GM12872 (cell line): ENCODE measurements around the gene AFF3.

Experiments
- CTCF ChIP-seq: IDR thresholded peaks from 3 replicates; pipeline ENCODE4 v1.5.1; 2011; ENCODE audit warnings: low read depth, mild to moderate bottlenecking, low read length, moderate library complexity; ENCODE audit not compliant: insufficient read depth

The AFF3 gene

GRCh38 chr2:100184055-100184737, 41.8 kb upstream of the AFF3 start:
- TF ChIP-seq CTCF = no peak

GRCh38 chr2:100182494-100183361, 40.3 kb upstream of the AFF3 start:
- TF ChIP-seq CTCF = no peak

GRCh38 chr2:100180503-100180902, 38.1 kb upstream of the AFF3 start:
- TF ChIP-seq CTCF = no peak

- TF ChIP-seq CTCF = no peak
Observed at GRCh38 chr2:100179806-100180205, 37.4 kb upstream of the AFF3 start.

- TF ChIP-seq CTCF = no peak
Observed at GRCh38 chr2:100178864-100179263, 36.5 kb upstream of the AFF3 start.

- TF ChIP-seq CTCF = peak; percentile 61
Observed at GRCh38 chr2:100178085-100178788, 35.8 kb upstream of the AFF3 start.

- no peak for TF ChIP-seq CTCF
Observed at GRCh38 chr2:100176925-100177324, 34.5 kb upstream of the AFF3 start.
